GM08714 (cell line): ENCODE results near the gene GPR31.
A peak's percentile ranks its signal among the peaks of the same experiment; 100 is the strongest.

ENCODE experiments used
- H3K4me3 ChIP-seq: fragments of 200-500 bp; sonication (Bioruptor generic); 2 replicates; pipeline ENCODE4 v1.5.1; 2014; ENCODE audit warnings: mild to moderate bottlenecking, low read length, inconsistent platforms
- ZNF274 ChIP-seq: IDR thresholded peaks from 2 replicates; pipeline ENCODE4 v1.6.1; 2012; ENCODE audit warnings: mild to moderate bottlenecking, low read depth, low read length

The GPR31 gene

GRCh38 chr6:167118839-167119238, 38.9 kb downstream of the GPR31 start:
- no peak for TF ChIP-seq ZNF274
- H3K4me3 ChIP-seq: peak overlapping the region; percentile 6; the same call in 1 of the 2 replicates

- no peak for TF ChIP-seq ZNF274
- H3K4me3 ChIP-seq: no peak overlapping the region
These were observed 39.8 kb downstream of the GPR31 start for GRCh38 chr6:167118006-167118405.

GRCh38 chr6:167116838-167117228, 40.9 kb downstream of the GPR31 start:
- no peak overlapping the region for H3K4me3 ChIP-seq
- TF ChIP-seq ZNF274: no peak

DNA sequence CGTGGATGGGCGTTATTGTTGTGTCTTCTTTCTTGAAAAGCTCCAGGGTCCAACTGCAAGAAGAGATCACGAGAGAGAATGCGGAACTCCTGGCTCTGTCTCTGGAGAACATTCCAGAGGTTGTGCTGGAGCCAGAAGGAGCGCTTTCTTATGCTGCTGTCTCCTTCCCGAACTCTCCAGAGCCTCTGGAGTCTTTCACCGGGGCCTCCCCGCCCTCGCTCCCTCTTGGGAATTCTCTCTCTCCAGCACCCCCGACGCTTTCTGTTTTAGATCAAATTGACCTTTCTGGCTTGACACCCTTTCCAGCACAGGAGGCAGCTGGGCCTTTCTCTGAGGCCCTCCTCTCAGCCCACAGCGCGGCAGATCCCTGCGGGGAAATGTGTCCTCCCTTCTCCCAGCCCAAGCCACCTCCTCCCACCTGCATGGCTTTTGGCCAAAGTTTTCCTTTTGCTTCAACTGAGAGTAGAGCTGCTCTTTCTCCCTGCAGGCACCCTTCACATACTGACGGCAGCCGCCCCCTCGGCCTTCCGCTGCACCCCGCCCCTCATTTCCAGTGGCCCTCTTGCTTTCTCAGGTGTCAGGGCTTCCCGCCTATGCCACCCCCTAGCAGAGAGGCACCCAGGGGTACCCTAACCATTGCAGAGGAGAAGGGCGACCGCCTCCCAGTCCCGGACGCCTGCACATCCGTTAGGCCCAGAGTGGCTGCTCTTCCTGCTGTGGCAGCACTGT, 41.5 kb downstream of the GPR31 start:
- H3K4me3 ChIP-seq: no peak overlapping the region
- TF ChIP-seq ZNF274: no peak

- H3K4me3 ChIP-seq: no peak overlapping the region
- TF ChIP-seq ZNF274: no peak
These were observed 42.7 kb downstream of the GPR31 start for GRCh38 chr6:167115054-167115453.

GRCh38 chr6:167113935-167114910, 43.6 kb downstream of the GPR31 start:
- H3K4me3 ChIP-seq: peak overlapping the region; percentile 63; the same call in 1 of the 2 replicates
- no peak for TF ChIP-seq ZNF274

- H3K4me3 ChIP-seq: peak overlapping the region; percentile 63; the same call in 1 of the 2 replicates
These were observed 44.6 kb downstream of the GPR31 start for GRCh38 chr6:167113047-167113754.

GRCh38 chr6:167112421-167112820, 45.4 kb downstream of the GPR31 start:
- peak overlapping the region; percentile 65; the same call in 1 of the 2 replicates for H3K4me3 ChIP-seq

More at GRCh38 chr6:167113047-167113754, 44.6 kb downstream of the GPR31 start:
- TF ChIP-seq ZNF274: no peak

DNA sequence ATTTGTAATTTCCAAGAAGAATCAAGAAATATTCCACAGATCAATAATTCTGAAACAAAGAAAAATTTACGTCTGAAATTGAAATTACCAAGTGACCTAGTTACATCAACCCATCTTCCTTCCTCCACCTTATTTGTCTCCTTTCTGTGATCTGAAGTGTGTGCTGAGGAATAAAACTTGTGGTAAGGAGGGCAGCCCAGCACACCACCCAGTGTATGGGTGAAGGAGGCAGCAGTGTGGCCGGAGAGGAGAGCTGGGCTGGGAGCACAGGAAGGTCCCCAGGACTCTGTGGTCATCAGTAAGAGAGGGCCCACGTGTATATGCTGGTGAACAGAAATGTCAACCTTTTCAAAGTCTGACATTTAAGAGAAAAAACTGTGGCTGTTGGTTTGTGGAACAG, 46.2 kb downstream of the GPR31 start:
- TF ChIP-seq ZNF274: no peak
- peak overlapping the region; percentile 70; the same call in 1 of the 2 replicates for H3K4me3 ChIP-seq

More at GRCh38 chr6:167112421-167112820, 45.4 kb downstream of the GPR31 start:
- TF ChIP-seq ZNF274: no peak

- no peak for TF ChIP-seq ZNF274
- H3K4me3 ChIP-seq: no peak overlapping the region
These were observed 48.1 kb downstream of the GPR31 start for GRCh38 chr6:167109651-167110050.

GRCh38 chr6:167108278-167108677, 49.5 kb downstream of the GPR31 start:
- no peak overlapping the region for H3K4me3 ChIP-seq
- TF ChIP-seq ZNF274: no peak

GRCh38 chr6:167107787-167108186, 50.0 kb downstream of the GPR31 start:
- TF ChIP-seq ZNF274: no peak
- H3K4me3 ChIP-seq: no peak overlapping the region

DNA sequence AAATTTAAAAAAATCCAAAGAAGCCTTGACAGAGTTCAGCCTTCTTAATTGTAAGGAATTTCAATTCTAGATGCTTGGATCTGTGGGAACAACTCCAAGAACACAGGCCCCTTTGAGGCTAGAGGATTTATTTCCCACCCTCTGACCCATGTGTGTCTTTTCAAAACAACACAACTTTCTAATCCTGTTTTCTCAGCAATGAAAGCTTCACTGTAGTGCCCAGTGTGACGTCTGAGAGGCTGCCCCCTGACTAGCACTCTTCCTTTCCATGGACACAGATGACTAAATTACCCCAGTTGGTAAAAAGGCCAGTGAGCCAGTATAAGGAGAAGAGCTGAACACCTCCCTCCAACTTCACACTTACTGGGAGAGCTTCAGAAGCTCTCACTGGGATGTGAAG, 51.4 kb downstream of the GPR31 start:
- no peak for TF ChIP-seq ZNF274
- no peak overlapping the region for H3K4me3 ChIP-seq
